Stimulated activated CD8-positive, alpha-beta memory T cell treated with anti-CD3 and anti-CD28 coated beads, Interleukin-7, amount 100 ng/mL, for 48 hours (primary cell): ENCODE data around the gene TFCP2L1.

Experiments
- DNase-seq, 2 donors: peaks; one replicate each; pipeline ENCODE4 v3.0.0-alpha.2; 2020; ENCODE audit warnings: low read depth in 1 of 2; ENCODE audit errors: extremely low read depth in 1 of 2

Gene TFCP2L1

GRCh38 chr2:121244616-121245015, 40.4 kb downstream of the TFCP2L1 start:
- DNase-seq: no peak

GRCh38 chr2:121243821-121244460, 41.1 kb downstream of the TFCP2L1 start:
- DNase-seq: no peak

GRCh38 chr2:121242976-121243375, 42.0 kb downstream of the TFCP2L1 start:
- no peak for DNase-seq

DNA sequence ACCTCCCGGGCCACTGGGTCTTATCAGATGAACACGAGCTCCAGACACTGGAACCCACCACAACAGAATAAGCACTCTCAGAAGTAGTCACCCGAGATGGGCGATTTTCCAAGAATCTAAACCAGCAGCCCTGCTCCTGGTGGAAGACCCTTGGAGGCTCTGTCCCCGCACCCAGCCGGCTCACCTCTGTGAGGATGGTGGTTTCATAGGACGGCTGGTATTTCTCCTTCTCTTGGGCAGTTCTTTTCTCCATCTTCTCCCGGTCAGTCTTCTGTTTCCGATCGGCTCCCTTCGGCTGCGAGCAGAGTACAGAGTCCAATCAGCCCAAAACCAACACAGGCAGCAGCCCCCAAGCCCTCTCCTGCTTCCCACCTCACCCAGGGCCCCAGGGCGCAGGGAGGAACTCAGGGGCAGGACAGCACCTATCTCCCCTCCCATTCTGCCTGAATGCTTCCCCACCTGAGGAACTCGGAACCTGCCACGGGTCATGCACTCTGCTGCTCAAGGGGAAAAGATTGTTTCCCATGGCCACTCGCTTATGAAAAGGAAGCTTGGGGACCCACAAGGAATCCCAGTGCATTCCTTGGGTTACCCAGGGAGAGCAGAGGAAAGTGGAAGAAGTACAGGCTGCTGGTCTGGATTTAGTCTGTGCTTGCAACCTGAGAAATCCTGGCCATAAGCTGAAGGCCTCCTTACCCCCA, 42.7 kb downstream of the TFCP2L1 start:
- DNase-seq: no peak

- no peak for DNase-seq
Measured at GRCh38 chr2:121241466-121241865, 43.5 kb downstream of the TFCP2L1 start.

DNA sequence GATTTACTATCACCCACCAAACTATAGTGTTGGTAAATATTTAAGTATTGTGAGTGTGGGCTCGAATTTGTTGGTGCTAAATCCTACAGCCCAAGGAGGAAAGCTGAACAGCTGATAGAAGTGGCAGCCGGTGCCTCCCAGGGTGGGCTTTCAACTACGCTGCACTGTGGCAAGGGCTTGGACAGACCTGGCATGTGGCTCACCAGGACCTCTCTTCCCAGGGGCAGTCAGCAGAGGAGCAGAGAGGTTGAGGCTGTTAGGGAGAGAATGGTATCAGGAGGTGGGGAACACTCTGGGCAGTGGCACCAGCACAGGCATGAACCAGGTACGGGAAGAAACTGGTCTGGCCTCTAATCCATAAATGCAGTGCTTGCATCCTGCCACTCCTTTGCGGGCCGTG, 44.6 kb downstream of the TFCP2L1 start:
- no peak for DNase-seq

DNA sequence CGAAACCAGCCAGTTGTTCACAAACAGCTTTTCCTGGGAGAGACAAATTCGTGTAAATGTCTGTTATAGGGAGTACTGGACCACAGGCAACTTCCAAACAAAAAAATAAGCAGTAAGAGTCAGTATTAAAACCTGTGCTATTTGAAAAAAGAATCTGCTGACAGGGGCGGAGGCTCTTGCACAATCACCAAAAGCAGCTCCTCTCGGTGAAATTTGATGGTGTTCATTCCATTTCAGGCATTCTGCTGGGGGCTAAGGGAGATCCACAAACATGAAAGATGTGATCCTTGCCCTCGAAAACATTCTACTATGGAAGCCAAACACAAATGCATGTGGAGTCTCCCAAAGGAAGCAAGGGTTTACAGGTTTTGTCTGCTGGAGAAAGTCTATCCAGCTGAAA, 45.0 kb downstream of the TFCP2L1 start:
- DNase-seq: no peak

DNA sequence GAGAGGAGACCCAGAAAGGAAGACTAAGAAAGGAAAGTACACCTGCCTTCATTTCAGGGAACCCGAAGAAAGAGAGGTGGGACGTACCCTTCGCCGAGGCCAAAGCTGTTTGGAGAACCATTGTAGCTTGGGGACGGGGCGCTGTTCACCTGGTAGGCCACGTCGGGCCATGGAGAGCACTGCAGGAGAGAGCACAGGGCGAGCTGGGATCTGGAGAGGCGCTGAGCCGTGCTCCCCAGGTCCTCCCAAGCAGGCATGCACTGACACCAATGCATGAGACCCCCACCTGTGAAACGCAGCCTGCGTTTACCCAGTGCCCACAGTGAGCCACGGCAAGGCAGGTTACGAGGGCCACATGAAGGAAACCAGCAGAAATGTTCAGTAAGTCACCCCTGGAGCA, 45.5 kb downstream of the TFCP2L1 start:
- DNase-seq: no peak

DNA sequence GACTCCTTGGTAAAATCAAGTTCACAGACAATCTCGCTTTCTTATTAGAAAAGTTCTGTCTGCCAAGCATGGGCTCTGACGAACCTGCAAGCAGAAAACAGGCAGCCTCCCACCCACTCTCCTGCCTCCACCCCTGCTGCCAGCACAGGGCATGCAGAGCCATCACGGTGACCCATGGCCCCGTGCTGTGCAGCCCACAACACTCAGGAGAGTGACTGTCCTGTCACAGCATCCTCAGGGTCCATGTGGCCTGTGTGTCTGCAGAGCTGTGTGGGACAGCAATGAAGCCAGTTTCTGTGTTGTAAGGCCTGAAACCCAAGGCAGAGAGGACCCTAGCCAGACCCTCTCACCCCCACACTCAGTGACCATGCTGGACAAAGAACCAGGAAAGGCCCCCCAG, 46.2 kb downstream of the TFCP2L1 start:
- no peak for DNase-seq

GRCh38 chr2:121237980-121238665, 46.9 kb downstream of the TFCP2L1 start:
- no peak for DNase-seq

DNA sequence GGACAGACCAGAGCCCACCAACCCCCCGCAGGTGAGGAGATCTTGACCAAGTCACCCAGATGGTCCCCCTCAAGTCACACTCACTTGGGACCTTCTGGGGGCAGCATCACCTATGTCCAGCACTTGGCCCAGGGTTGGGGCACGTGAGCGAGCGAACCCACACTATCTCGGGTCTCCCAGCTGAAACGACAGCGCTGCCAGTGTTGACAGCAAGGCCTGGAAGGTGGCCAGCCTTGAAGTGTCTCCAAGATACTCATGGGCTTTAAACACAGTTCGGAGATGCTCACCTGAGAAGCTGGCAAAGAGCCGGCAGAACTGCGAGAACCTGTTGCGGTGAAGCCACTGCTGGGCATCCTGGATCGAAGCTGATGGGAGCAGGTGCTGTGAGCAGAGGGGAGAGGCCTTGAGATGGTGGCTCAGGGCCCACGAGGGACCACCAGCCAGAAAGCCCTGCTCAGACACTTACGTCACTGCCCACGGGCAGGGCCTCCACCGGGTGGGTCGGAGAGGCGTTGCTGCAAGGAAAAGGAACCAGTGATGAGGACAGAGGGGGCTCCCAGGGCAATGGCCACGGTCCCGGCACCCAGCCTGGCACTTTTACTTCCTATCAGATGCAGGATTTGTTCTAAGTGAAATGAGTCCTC, 47.5 kb downstream of the TFCP2L1 start:
- DNase-seq: no peak

DNA sequence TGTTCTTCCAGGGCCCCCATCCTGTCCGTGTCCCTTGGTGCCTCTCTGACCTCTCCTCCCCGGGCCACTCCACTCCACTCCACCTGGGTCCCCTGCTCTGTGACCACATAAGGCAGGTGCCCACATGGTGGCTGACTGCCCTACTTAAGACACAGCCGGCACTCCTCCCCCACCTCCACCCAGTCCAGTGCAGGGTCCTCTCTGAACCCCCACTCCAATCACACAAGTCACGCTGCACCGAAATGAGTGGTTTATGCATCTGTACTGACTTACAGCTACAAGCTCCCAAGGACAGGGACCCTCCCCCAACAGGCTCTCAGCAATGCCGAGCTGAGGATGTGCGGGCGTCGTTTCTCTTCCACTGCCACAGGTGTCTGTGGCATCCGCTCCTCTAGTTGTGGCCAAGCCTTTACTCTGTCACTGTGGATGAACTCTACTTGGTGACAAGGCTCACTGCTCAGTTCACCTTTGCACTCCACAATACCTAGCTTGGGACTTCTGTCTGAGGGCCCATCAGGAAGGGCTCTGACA, 48.3 kb downstream of the TFCP2L1 start:
- no peak for DNase-seq

DNA sequence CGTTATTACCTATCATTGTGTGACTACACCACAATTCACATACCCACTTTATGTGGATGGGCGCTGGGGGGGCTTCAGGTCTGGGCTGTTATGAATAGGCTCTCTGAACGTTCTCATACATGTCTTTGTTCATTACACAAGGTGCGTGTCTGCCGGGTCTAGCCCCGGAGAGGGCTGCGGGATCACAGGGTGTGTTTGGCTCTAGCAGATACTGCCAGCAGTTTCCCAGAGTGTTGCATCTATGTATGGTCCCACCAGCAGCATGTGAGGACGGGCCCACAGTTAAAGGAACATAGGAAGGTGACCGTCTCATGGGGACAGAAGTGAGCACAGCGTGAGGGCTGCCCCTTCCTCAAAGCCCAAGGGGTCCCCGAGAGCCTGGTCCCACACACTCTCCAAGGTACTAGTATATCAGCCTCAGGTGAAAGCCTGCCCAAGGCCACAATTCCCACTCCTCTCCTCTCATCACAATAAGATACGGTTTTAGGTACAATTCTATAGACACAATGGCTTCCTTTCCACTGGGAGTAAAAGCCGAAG, 48.8 kb downstream of the TFCP2L1 start:
- no peak for DNase-seq

DNA sequence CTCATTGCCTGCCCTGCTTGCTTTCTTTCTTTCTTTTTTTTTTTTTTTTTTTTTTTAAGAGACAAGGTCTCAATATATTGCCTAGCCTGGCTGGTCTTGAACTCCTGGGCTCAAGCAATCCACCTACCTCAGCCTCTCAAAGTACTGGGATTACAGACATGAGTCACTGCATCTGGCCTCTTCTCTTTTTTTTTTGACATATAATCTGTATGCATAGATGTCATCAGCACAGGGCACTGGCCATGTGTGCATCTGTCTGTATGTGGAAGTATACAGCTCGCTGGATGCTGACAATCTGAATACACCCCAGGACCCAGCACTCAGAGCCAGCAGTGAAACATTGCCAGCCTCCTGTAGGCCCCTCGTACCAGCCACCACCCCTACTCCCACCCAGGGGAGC, 49.5 kb downstream of the TFCP2L1 start:
- DNase-seq: no peak

- no peak for DNase-seq
Measured at GRCh38 chr2:121234791-121235190, 50.2 kb downstream of the TFCP2L1 start.

- DNase-seq: no peak
Measured at GRCh38 chr2:121234144-121234543, 50.9 kb downstream of the TFCP2L1 start.

DNA sequence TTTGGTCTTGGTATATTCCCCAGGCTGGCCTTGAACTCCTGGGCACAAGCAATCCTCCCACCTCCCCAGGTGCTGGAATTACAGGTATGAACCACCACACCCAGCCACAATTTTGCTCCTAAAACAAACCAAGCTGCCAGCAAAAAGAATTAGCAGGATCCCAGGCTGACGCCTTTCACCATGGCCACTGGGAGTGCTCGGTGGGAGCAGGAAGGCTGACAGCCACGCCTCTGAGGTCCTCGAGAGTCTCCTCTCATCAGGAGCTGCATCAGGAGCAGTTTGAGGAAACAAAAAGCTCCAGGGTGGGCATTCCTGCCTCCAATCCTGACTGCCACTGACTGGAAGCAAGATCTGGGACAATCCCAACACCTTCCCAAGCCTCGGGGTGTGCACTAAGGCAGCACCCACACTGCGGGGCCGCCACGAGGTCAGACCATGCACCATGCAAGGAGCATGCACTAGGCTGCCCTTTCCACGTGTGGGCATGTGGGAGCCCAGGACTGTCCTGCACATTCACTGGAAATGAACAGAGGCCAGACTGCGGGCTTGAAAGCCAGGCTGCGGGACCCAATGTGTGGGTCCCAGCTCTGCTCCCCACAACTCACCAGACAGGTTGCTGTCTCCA, 51.4 kb downstream of the TFCP2L1 start:
- no peak for DNase-seq

DNA sequence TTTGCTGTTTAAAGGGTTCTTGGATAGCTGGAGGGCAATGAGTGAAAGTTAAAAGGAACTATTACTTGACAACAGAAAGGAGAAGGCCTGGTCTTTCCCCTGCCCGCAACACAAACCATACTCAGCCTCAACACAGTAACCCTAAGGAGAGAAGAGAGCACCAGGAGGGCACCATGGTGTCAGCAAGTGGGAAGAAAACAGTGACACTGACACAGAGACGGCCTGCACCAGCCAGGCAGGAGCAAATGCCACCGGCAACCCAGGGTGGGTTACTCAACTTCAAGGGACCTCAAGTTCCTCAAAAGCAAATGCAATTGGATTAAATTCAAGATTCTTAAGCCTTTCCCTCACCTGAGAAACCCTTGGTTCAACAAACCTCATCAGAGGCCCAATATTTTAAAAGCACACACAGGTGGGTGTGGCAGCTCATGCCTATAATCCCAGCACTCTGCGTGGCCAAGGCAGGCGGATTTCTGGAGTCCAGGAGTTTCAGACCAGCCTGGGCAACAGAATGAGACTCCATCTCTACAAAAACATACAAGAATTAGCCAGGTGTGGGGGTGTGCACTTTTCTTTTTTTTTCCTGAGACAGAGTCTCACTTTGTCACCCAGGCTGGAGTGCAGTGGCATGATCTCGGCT, 52.3 kb downstream of the TFCP2L1 start:
- no peak for DNase-seq

DNA sequence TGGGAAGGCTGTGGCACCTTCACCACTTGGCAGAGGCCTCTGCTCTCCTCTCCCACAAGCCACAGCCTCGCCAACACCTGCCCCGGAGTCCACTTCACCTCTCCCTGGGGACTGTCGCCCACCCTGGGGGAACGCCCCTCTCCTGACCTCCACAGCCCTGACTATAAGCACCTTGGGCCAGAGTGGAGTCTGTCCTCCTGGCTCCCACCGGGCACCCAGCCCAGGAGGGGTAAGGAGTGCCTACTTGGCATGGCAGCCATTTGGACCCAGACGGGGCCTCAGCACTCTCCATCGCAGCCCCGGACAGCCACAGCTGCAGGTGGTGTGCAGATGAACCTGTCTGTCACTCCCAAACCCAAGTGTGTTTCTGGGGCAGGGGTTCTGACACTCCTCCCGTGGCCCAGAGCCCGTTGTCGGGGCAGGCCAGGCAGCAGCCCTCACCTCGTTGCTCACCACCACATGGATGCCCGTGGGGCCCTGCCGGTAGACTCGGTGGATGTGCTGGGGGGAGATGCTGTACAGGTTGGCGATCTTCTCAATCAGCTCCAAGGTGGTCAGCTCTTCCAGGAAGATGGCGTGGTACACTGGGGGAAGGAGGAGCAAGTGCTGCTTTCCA, 53.5 kb downstream of the TFCP2L1 start:
- DNase-seq: no peak

GRCh38 chr2:121228521-121228920, 56.5 kb downstream of the TFCP2L1 start:
- DNase-seq: no peak
